ENCODE data around the gene FAM53A.

The FAM53A gene

DNA sequence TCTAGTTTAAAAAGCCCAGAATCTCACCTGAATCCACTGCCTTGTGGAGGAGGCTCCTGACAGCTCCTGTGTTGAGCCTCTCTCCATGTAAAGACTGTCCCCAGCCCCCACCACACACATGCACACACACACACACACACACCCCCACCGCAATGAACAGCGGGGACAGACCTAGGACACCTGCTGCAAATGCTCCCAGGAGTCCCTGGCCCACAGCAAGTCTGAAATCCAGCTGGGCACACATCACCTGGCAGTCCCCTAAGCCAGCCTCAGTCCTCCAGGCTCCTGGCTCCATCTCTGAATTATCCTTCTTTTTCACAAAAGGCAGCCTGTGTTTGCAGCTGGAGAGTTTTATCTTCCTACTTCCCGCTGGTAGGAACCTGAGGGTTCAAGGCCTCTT is 6.6 kb upstream of the FAM53A start:
- H3K4me3 ChIP-seq (ENCODE audit: low read depth, low read length), result no peak overlapping the region
- TF ChIP-seq, protein P1, sequence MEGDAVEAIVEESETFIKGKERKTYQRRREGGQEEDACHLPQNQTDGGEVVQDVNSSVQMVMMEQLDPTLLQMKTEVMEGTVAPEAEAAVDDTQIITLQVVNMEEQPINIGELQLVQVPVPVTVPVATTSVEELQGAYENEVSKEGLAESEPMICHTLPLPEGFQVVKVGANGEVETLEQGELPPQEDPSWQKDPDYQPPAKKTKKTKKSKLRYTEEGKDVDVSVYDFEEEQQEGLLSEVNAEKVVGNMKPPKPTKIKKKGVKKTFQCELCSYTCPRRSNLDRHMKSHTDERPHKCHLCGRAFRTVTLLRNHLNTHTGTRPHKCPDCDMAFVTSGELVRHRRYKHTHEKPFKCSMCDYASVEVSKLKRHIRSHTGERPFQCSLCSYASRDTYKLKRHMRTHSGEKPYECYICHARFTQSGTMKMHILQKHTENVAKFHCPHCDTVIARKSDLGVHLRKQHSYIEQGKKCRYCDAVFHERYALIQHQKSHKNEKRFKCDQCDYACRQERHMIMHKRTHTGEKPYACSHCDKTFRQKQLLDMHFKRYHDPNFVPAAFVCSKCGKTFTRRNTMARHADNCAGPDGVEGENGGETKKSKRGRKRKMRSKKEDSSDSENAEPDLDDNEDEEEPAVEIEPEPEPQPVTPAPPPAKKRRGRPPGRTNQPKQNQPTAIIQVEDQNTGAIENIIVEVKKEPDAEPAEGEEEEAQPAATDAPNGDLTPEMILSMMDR (IDR thresholded peaks at IDR 0.05; ENCODE audit: borderline replicate concordance, insufficient read depth, low read depth, low read length), result no peak

DNA sequence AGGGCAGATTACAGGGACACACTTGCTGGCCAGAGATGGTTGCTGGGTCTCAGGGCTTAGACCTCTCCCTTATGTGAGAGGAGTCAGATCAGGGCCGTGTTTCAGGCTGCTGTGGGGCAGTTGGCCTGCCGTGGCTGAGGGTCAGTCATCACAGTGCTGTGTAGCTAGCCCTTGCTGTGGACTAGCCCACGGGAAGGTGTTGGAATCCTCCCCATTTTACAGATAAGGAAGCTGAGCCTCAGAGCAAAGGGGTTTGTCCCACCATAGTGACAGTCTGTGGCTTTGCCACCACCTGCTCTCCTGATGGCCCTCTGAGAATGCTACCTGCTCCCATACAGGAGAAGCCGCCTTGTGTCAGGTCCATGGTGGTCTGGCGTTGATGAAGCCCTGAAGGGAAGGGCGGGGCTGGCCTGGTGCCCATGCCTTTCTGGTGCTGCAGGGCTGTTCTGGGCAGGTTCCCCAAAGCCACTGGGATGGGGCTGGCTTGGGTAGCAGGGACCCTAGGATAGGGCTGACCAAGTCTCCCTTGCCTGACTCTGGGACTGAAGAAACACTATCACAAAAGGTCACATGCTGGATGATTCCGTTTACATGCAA is 2.4 kb upstream of the FAM53A start:
- no peak overlapping the region for H3K4me3 ChIP-seq (ENCODE audit: low read depth, low read length)
- TF ChIP-seq, protein P1 (IDR thresholded peaks at IDR 0.05; ENCODE audit: borderline replicate concordance, insufficient read depth, low read depth, low read length), result no peak

DNA sequence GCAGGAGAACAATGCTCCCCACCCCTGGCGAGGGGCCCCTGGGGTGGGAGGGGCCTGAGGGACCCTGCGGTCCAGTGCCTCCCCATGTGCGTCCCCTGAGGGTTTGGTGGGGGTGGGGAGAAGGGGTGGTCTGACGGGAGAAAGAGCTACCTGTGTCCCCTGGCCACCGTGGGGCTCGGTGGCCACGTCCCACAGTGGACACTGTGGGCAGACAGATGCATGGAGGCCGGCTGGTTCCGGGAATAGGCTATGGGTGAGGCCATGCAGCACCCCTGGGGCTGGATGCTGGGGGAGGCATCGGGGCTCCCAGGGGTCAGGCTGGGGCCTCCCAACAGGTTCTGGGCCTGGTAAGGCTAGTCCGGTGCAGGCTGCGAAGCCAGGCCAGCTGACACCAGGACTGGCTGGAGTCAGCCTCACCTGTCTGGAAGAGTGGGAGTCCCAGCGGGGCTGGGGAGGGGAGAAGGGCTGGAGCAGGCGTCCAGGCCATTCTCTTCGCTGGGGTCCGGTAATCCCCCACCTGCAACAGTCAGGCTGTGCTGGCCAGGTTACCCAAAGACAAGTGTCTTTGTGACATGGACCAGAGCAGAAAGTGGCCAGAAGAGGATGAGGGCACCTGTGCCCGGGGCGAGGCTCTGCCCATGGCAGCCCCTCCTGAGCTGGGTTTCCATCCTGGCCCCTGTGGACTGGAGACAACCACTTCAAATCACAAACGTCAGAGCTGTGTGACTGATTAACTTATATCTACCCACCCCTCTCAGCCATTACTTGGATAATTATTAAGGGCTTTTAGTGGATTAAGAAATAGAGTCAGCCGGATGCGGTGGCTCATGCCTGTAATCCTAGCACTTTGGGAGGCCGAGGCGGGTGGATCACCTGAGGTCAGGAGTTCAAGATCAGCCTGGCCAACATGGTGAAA is 1.4 kb upstream of the FAM53A start:
- TF ChIP-seq, protein P1 (IDR thresholded peaks at IDR 0.05; ENCODE audit: borderline replicate concordance, insufficient read depth, low read depth, low read length), result no peak
- no peak overlapping the region for H3K4me3 ChIP-seq (ENCODE audit: low read depth, low read length)

DNA sequence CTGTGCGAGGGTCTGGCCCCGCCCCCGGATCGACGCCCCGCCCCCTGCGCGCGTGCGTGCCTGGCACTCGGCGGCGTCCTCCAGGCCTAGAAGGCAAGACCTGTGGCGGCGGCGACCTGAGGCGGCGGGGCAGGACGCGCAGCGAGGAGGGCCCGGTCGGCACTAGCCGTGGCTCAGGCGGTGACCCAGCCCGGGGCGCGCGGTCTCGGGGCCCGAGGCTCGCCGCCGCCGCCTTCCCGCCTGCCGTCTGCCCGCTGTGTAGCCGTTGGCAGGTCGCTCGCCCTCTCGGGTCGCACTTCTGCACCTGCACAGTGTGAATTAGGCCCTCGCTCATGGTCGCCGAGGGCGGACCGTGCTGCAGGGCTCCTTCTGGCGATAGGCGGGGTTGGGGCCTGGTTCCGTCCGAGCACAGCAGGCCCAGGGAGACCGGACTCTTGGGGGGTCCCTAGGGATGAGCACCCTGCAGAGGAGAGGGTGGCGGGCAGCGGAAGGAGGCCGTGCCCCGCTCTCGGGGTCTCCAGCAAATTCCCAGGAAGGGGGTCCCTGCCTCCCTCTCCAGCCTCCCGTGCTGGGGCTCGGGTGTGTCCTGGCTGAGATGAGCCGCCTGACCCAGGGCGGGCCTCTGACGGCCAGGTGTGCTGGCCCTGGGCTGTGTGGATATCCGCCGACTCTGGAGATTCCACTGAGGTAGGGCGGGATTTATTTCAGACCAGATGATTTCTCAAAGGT is 557 bp upstream of the FAM53A start:
- TF ChIP-seq, protein P1 (IDR thresholded peaks at IDR 0.05; ENCODE audit: borderline replicate concordance, insufficient read depth, low read depth, low read length), result no peak
- H3K4me3 ChIP-seq (ENCODE audit: low read depth, low read length), result peak overlapping the region; percentile 48

DNA sequence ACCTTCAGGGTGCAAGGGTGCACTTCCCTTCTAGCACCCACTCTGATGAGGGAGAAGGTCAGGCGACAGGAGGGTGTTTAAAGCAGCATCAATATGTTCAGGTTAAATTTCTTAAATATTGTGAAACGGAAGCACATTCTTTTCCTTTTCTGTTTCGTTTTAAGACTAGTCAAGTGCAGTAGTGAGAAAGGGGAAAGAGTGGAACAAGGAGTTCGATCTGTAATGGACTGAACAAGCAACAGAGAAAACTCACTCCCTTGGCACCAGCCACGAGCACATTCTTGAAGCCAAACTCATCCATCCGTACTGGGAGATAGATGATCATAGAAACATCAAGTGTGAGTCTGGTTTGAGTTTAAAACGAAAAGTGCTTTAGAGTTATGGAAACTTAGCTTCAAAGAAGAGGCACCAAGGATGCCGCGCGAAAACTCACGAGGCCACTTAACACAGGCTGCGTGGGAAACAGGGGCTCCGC is 815 bp downstream of the FAM53A start:
- H3K4me3 ChIP-seq (ENCODE audit: low read depth, low read length), result peak overlapping the region; percentile 19

DNA sequence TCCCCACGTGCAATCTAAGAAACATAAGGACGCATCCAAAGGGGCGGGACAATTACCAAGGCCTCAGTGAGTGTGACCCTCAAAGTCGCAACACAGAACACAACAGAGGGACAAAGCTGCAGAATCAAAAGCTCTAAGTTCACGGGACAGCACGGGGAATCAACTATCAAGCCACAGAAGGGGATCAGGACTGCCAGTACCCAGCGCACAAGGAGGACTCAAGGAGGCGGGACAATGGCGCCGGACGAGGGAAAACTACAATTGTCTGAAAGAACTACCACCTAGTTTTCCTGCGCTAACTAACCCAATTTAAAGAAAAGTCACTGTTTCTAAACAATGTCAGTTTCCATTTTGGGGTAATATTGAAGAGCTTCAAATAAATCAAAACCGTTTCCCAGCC is 1.3 kb downstream of the FAM53A start:
- no peak overlapping the region for H3K4me3 ChIP-seq (ENCODE audit: low read depth, low read length)
- TF ChIP-seq, protein P1 (IDR thresholded peaks at IDR 0.05; ENCODE audit: borderline replicate concordance, insufficient read depth, low read depth, low read length), result no peak

More for the DNA sequence above, 815 bp downstream of the FAM53A start:
- TF ChIP-seq, protein P1 (IDR thresholded peaks at IDR 0.05; ENCODE audit: borderline replicate concordance, insufficient read depth, low read depth, low read length), result no peak

Data from GM12875 (cell line).